DMS53 (cell line): ENCODE measurements around the gene TPPP3.
"Not testable (repeated sequence)": the region's sequence is repeated elsewhere in the genome, so short reads cannot be mapped to it uniquely, and the experiment has no call there.

Experiments
- DNase-seq: peaks from one replicate; lab custom pipeline; 2025; lab: John Stamatoyannopoulos, UW

Gene TPPP3

GRCh38 chr16:67389911-67390815 is 3.1 kb downstream of the TPPP3 start:
- DNase-seq = no peak

- no peak for DNase-seq
These were observed 4.7 kb downstream of the TPPP3 start for GRCh38 chr16:67388591-67388990.

- DNase-seq = no peak
These were observed 5.1 kb downstream of the TPPP3 start for GRCh38 chr16:67388191-67388590.

- DNase-seq = no peak
These were observed 5.7 kb downstream of the TPPP3 start for GRCh38 chr16:67387479-67388079.

- no peak for DNase-seq
These were observed 6.3 kb downstream of the TPPP3 start for GRCh38 chr16:67386861-67387455.

- DNase-seq = no peak
These were observed 8.4 kb downstream of the TPPP3 start for GRCh38 chr16:67384778-67385510.

- DNase-seq = no peak
These were observed 10.0 kb downstream of the TPPP3 start for GRCh38 chr16:67383284-67383683.

- DNase-seq = no peak
These were observed 14.7 kb downstream of the TPPP3 start for GRCh38 chr16:67378642-67379041.

- DNase-seq = not testable (repeated sequence)
These were observed 17.3 kb downstream of the TPPP3 start for GRCh38 chr16:67376012-67376411.

GRCh38 chr16:67372664-67373063 is 20.6 kb downstream of the TPPP3 start:
- DNase-seq = peak; percentile 30

- DNase-seq = no peak
These were observed 22.6 kb downstream of the TPPP3 start for GRCh38 chr16:67370661-67371060.

GRCh38 chr16:67364600-67365235 is 28.6 kb downstream of the TPPP3 start:
- peak; percentile 16 for DNase-seq

- DNase-seq = no peak
These were observed 32.3 kb downstream of the TPPP3 start for GRCh38 chr16:67361038-67361437.

GRCh38 chr16:67359540-67360269 is 33.6 kb downstream of the TPPP3 start:
- DNase-seq = not testable (repeated sequence)

- DNase-seq = peak; percentile 65
These were observed 35.7 kb downstream of the TPPP3 start for GRCh38 chr16:67357561-67357960.

- no peak for DNase-seq
These were observed 36.9 kb downstream of the TPPP3 start for GRCh38 chr16:67356396-67356795.

GRCh38 chr16:67352463-67352862 is 40.8 kb downstream of the TPPP3 start:
- not testable (repeated sequence) for DNase-seq

- DNase-seq = no peak
These were observed 43.0 kb downstream of the TPPP3 start for GRCh38 chr16:67350324-67350723.

GRCh38 chr16:67349172-67349571 is 44.1 kb downstream of the TPPP3 start:
- DNase-seq = peak; percentile 75

GRCh38 chr16:67346341-67346740 is 47.0 kb downstream of the TPPP3 start:
- DNase-seq = peak; percentile 58

- peak; percentile 4 for DNase-seq
These were observed 47.9 kb downstream of the TPPP3 start for GRCh38 chr16:67345401-67345800.
